Type B pancreatic cell (in vitro differentiated cells): ENCODE results near the gene DIPK2A. TPM values are rescaled to one million over a fixed set of nuclear protein-coding genes. Genes with fewer than 3 reads are reported as not detected.
A peak's percentile ranks its signal among the peaks of the same experiment; 100 is the strongest.

Experiments used
- DNase-seq: peaks from one replicate; pipeline ENCODE4 v3.0.0; 2021; ENCODE audit warnings: mixed read lengths; ENCODE audit not compliant: unreplicated experiment; ENCODE audit errors: extremely low spot score
- H3K27ac Mint-ChIP-seq: 2 replicates; pipeline ENCODE4 v1.8.0; 2021; ENCODE audit warnings: mild to moderate bottlenecking, mixed read lengths
- H3K27me3 Mint-ChIP-seq: 2 replicates; pipeline ENCODE4 v1.8.0; 2021; ENCODE audit warnings: mixed read lengths
- H3K36me3 Mint-ChIP-seq: 2 replicates; pipeline ENCODE4 v1.8.0; 2021; ENCODE audit warnings: mixed read lengths
- H3K4me1 Mint-ChIP-seq: one replicate; pipeline ENCODE4 v1.8.0; 2021; ENCODE audit warnings: mixed read lengths; ENCODE audit not compliant: unreplicated experiment
- H3K4me3 Mint-ChIP-seq: 2 replicates; pipeline ENCODE4 v1.8.0; 2021; ENCODE audit warnings: mild to moderate bottlenecking, mixed read lengths
- H3K9me3 Mint-ChIP-seq: 2 replicates; pipeline ENCODE4 v1.8.0; 2021; ENCODE audit warnings: mixed read lengths
- CTCF ChIP-seq: fragments of 200-600 bp; sonication (generic); conservative IDR thresholded peaks from 2 replicates; pipeline ENCODE4 v1.5.0; 2021; ENCODE audit warnings: antibody characterized with exemption, mild to moderate bottlenecking
- total RNA-seq: library from RNA; stranded (reverse); gene quantifications from 2 replicates; pipeline ENCODE4 v1.2.1, GENCODE V29; 2021; ENCODE audit warnings: low replicate concordance

The DIPK2A gene
- total RNA-seq, 1 donor from 2014 or later, result 32.1 TPM

- TF ChIP-seq CTCF, result no peak
- no peak for DNase-seq
- no peaks in the 10 kb centered on the region for H3K36me3 Mint-ChIP-seq
These were observed 35.9 kb upstream of the DIPK2A start for GRCh38 chr3:143935678-143936077.

GRCh38 chr3:143950810-143951209, 20.8 kb upstream of the DIPK2A start:
- DNase-seq, result no peak
- no peaks in the 10 kb centered on the region for H3K27me3 Mint-ChIP-seq
- no peak overlapping the region for H3K27ac Mint-ChIP-seq
- H3K36me3 Mint-ChIP-seq, result no peaks in the 10 kb centered on the region
- no peaks in the 10 kb centered on the region for H3K9me3 Mint-ChIP-seq
- H3K4me3 Mint-ChIP-seq, result no peak overlapping the region
- no peak for TF ChIP-seq CTCF
- no peaks in the 10 kb centered on the region for H3K4me1 Mint-ChIP-seq

More at GRCh38 chr3:143935678-143936077, 35.9 kb upstream of the DIPK2A start:
- Mint-ChIP-seq H3K9me3 (peaks cover 3% of the 10 kb centered on the region), H3K27ac (no peak overlapping the region), H3K27me3 (no peaks in the 10 kb centered on the region), H3K4me1 (no peaks in the 10 kb centered on the region), H3K4me3 (no peak overlapping the region)

- Mint-ChIP-seq H3K4me3 (no peak overlapping the region), H3K9me3 (no peaks in the 10 kb centered on the region), H3K4me1 (no peaks in the 10 kb centered on the region), H3K36me3 (no peaks in the 10 kb centered on the region), H3K27me3 (no peaks in the 10 kb centered on the region), H3K27ac (no peak overlapping the region)
- no peak for DNase-seq
- TF ChIP-seq CTCF, result peak; percentile 84
These were observed 20.2 kb upstream of the DIPK2A start for GRCh38 chr3:143951351-143951971.

- TF ChIP-seq CTCF, result peak; percentile 43
- no peak overlapping the region for H3K27ac Mint-ChIP-seq
- no peaks in the 10 kb centered on the region for H3K36me3 Mint-ChIP-seq
- no peak for DNase-seq
- no peaks in the 10 kb centered on the region for H3K4me1 Mint-ChIP-seq
- no peaks in the 10 kb centered on the region for H3K27me3 Mint-ChIP-seq
- H3K4me3 Mint-ChIP-seq, result no peak overlapping the region
- no peaks in the 10 kb centered on the region for H3K9me3 Mint-ChIP-seq
These were observed 19.0 kb upstream of the DIPK2A start for GRCh38 chr3:143952569-143953072.

GRCh38 chr3:143955113-143955512, 16.5 kb upstream of the DIPK2A start:
- no peak overlapping the region for H3K27ac Mint-ChIP-seq
- DNase-seq, result no peak
- TF ChIP-seq CTCF, result no peak
- H3K27me3 Mint-ChIP-seq, result no peaks in the 10 kb centered on the region
- no peaks in the 10 kb centered on the region for H3K36me3 Mint-ChIP-seq
- H3K4me1 Mint-ChIP-seq, result no peaks in the 10 kb centered on the region
- no peaks in the 10 kb centered on the region for H3K9me3 Mint-ChIP-seq
- H3K4me3 Mint-ChIP-seq, result no peak overlapping the region
